Activated CD4-positive, CD25-positive, alpha-beta regulatory T cell treated with anti-CD3 and anti-CD28 coated beads, Interleukin-2, amount 50 U/mL, for 72 hours (primary cell): ENCODE measurements around the gene ENO3.

Experiments used
- DNase-seq: peaks from one replicate; pipeline ENCODE4 v3.0.0; 2021

The ENO3 gene

DNA sequence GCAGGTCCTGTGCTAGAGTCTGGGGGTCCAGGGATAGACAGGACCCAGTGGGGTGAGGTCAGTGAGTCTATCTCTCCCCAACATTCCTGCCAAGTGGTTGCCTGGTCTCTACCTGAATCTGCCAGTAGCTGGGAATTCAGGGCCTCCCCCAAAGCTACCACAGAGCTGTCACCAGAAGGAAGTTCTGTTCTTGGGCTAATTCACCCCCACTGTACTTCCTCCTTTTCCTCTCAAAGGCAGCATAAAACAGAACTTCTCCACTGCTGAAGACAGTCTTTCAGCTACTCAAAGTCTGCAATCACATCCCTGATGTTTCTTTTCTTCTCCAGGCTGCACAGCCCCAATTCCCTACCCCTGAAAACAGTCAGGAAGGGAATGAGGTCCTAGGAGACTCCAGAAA is 27.8 kb downstream of the ENO3 start:
- DNase-seq, result no peak

DNA sequence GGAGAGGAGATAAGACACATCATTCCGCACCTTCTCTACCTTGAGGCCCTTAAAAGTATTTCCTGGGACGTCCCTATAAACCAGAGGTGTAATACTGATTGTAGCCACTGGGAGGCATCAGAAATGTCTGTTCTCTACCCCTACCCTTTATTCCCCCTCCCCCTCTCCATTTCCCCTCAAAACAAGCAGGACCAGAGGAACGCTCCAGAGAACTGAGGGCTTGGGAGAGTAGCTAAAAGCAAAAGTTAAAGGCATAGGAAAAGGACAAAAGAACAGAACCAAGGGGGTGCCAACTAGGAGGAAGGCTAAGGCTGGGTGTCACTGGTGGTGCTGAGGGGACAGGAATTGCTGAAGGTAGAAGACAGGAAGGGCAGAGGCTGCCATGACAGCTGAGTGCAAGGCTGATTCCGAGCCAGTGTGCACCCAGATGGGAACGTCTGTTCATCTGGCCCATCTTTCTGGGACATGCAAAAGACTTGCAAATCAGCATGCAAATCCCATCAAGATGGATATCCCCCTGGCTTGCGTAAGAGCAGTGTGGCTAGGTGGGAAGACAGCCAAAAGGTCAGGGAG is 29.8 kb downstream of the ENO3 start:
- DNase-seq, result no peak

DNA sequence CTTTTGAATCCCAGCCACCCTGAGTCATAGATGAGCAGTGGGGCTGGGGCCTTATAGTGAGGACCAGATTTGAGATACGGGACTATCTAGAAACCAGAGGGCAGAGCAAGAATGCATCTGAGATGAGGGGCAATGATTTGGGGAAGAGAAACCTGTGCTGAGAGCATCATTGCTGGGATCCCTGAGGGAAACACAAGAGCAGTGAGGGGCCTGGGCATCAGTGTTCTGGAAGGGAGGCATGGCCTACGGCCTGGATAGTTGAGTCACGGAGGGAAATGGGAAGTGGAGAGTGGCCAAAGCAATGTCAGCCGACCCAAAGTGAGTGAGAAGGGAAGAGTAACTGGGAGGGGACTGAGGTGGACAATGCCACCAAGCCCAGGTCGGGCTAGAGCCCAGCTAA is 31.4 kb downstream of the ENO3 start:
- no peak for DNase-seq

DNA sequence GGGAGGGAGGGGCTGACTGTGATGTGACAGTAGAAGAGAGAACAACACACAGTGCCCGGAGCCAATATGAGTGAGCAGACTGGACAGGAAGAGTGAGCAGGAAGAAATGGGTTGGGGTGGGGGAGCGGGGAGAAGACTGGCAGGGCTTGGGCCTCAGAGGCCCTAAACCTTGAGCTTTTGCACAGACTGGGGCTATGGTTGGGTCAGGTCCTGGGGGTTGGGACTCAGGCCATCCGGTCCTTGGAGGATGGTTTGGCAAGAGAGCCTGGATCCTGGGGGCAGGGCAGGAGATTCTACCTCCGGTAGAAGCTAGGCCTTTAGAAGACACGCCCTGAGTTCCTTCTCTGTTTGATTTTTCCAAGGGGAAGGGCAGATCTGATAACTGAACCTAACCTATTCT is 35.5 kb downstream of the ENO3 start:
- DNase-seq, result no peak

DNA sequence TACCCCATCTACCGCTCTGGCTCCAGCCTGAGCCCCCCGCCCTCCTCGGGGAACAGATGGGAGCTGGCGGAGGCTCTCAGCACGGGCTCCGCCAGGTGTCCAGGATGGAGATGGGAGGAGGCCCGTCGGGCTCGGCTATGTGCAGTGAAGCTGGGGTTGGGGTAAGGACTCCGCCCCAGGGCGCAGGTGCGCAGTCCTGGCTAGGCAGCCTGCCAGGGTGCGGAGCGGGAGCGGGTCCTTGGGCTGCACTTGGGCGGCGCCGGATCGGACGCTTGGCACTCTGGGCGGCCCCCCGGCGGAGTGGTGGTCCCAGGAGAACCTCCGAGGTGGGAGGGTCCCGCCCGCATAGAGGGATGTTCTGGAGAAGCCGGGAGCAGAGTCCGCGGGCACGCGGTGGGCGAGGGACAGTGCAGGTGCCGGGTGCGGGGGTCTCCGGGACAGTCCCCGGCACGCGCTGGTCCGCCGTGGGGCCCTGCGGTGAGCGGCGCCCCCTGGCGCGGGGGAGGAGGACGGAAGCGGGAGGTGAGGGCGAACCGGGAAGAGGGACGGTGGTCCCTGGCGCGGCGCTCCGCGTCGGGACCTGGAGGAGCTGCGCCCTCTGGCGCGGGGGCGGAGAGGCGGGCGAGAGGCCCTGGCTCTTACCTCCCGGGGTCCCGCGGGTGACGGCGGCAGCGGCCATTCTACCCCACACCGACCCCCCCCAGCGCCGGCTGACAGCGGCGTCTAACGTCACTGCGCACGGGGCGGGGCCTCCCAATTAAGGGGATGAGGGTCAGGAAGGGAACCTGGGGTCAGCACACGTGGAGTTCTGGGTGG is 36.2 kb downstream of the ENO3 start, which contains the start of gene CAMTA2:
TSS of gene CAMTA2 (minus strand) at position 725 of the 816 bp plus-strand sequence. CDS start 1,453 bp downstream, outside the sequence.
- peak; percentile 86 for DNase-seq

DNA sequence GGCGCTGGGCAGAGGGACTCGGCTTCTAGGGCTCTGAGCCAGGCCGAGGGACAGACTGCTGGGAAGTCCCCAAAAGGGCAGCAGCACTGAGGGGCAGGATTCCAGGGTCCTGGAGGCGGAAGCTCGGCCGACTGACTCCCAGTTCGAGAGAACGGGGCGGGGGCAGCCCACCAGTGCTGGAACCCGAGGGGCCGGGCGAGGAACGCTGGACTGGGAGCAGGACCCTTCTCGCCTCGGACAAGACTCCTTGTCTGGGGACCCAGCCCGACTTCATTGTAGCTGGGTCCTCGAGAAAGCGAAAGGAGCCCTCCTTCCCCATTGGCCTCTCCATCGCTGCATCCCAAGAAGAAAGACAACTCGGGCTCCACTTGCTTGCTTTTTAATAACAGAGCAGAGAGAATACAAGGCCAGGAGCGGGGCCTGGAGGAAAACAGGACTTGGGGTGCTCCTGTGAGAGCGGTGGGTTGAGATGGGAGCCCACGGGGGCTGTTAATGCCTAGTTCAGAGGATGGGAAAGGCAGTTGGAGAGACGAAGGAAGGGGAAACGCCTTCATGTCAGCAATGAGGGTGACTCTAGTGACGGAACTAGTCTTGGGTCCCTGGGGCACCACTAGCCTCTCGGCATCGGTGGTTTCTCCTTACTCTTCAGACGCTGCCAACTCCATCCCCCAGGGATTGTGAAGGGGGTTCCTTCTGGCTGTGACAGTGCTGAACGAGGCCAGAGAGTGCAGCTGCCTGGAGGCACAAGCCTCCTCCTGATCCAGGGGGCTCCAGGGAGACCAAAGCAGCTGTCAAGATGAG is 37.0 kb downstream of the ENO3 start:
- DNase-seq, result no peak

DNA sequence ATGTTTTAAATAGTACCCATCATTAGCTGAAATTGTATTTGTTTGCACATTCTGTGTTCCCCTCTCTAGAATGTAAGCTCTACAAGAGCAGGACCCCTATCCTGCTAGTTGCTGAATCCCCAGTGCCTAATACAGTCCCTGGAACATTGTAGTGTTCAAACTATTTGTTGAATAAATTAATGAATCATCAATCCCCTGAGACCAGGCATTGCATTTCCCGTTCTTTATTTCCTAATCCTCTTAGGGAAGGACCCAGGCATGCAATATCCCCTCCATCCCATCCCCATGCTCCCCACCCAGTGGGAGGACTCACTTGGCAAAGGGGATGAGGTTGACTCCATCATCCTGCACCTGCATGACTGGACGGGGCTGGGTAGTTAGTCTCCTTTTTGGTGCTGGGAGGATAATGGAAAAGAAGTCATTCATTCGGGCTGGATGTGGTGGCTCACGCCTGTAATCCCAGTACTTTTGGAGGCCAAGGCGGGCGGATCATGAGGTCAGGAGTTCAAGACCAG is 43.2 kb downstream of the ENO3 start:
- DNase-seq, result no peak

DNA sequence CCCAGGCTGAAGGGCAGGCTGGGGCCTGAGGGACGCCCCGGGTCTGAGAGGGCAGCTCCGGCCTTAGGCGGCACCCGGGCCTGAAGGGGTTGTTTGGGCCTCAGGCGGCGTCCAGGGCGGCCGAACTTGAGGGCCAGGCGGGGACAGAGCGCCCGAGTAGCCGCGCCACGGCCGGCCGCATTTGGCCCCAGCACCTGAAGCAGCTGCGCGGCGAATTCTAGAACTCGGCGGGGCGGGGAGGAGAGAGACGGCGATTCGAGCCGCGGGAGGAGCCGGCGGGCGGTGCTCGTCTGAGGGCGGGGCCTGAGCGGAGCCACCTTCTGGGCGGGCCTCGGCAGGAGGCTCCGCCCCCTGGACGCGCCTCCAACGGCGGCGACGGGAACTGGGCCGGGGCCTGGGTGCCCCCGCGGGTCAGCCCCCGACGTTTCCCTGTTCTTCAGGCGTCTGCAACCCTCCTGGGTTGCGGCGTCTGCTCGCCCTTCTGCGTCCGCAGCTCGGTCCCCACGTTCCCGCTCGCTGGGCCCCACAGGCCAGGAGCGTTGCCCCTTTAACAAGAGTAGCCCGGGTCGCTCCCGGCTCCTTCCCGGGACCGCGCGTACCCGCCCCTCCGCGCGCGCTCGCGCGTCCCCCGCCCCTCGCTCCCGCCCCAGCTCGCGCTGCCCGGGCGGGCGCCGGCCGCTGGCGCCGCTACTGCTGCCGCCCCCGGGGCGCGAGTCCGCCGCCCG is 46.5 kb downstream of the ENO3 start, which contains the start of the genes INCA1 and KIF1C:
TSS of gene INCA1 (minus strand) at position 221 of the 725 bp plus-strand sequence. CDS start 3,085 bp downstream, outside the sequence.
TSS of gene KIF1C (plus strand) at position 649 of the 725 bp plus-strand sequence. CDS start 2,297 bp downstream, outside the sequence.
- peak; percentile 93 for DNase-seq

DNA sequence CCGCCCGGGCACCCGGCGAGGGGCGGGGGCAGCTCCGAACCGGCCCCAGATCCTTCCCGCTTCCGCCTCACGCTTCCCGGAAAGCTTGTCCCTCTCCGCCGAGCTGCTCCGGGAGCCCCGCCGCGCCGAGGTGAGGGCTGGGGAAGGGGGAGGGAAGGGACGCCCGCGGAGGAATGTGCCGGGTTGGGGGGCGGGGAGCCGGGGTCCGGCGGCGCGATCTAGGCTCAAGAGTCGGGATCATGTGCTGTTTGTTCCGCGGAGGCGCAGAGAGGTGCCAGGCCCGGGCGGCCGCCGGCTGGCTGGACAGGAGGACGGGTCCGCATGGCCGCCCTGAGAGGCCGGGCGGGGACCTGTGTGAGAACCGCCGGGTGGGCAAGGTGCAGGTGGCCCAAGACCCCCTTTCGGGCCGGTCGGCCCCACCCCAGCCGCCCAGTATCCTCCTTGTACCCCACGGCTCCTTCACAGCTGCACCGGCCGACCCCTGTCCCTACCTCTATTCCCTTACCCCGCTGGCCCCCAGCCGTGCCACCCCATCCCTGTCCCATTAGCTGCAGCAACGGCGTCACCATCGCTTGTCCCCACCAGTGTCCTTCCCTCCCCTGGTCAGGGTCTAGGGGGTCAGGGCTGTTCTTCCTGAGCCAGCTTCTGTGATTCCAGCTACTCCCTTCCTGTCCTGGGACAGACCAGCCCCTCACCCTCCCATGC is 47.3 kb downstream of the ENO3 start:
- DNase-seq, result peak; percentile 37

DNA sequence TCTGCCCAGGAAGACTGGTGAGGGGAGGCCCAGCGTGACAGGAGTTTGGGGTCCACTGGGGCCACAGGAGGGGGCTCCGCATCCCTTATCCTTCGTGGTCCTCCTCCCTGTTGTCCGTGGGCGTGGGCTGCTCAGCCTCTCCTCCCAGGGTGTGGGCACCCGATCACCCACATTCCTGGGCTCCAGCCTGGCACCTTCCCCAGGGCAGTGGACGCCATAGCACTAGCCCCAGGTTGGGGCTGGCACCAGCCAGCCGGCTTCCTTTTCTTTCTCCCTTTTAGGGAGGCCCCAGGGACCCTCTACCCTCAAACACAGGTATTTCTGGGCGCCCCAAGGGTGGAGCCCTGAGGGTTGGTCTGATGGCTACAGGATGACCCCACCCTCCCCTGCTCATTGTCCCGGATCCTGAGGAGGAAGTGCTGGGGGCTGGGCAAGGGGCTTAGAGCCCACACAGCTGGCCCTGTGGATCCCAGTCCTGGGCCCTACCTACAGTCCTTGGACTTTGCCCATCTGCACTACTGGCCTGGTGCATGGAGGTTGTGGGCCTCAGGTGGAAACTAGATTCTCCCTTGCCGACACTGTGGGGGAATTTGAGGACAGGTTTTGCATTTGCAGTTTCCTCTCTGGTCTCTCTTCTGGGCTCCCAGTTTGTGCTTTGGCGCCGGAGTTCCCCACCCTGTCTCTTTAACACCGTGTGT is 48.0 kb downstream of the ENO3 start:
- no peak for DNase-seq

DNA sequence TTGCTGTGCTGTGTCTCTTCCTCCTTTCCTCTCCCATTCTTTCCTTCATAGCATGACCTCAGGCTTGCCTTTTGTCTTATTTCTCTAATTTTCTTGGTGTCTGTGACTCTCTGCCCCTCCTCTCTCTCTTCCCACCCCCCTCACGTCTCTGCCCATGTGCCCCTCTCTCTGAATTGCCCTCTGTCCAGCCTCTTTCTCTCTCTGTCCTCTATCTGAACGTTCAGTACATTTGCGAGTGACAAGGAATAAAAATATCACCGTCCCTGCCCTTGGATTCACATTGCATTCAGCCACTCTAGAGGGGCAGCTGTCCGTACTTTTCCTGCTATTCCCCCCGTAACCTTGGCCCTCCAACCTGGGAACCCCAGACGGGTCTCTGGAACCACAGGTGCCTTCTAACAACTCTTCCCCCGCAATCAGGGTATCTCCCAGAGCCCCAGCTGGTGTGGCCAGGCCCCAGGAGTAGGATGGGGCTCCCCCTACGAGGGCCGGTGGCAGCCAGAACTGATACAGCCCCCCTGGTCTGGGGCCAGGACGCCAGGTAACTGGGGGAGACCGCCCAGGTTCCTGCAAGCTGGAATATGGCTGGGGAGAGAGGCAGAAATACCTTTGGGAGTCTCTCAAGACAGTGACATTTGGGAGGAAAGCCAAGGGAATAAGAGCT is 48.6 kb downstream of the ENO3 start:
- no peak for DNase-seq

DNA sequence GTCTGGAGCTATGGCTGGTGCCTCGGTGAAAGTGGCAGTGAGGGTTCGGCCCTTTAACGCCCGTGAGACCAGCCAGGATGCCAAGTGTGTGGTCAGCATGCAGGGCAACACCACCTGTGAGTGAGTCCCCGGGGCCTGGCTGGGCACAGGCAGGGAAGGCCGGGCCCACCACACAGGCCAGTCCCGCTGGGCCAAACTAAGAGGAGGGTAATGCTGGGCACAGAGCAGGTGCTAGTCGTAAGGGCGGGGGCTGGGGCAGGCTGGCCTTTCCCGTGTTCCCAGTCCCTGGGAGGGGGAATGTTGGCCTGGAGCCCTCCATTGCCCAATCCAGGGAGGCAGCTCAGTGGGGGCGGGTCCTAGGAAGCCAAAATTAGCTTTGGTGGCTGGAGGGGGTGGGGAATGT is 49.3 kb downstream of the ENO3 start:
- no peak for DNase-seq

DNA sequence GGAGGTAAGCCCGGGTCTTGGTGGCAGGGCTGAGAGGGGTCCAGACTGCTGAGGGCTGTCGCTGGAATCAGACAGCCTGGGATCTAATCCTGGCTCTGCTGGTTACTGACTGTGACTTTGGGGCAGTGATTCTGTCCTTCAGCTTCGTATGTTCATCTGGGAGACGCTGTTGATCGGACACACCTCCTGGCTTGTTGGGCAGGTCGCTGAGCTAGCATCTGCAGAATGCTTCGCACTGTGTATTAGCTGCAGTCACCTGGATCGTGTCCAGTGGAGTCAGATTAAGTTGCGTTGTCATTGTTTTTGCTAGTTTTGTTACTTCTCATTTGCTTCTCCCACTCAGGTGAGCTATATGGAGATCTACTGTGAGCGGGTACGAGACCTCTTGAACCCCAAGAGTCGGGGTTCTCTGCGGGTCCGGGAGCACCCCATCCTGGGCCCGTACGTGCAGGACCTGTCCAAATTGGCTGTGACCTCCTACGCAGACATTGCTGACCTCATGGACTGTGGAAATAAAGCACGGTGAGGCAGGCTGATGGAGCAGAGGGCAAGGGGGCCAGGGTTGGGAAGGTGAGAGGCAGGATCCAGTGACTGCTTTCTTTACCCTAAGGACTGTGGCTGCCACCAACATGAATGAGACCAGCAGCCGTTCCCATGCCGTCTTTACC is 51.3 kb downstream of the ENO3 start:
- DNase-seq, result no peak

DNA sequence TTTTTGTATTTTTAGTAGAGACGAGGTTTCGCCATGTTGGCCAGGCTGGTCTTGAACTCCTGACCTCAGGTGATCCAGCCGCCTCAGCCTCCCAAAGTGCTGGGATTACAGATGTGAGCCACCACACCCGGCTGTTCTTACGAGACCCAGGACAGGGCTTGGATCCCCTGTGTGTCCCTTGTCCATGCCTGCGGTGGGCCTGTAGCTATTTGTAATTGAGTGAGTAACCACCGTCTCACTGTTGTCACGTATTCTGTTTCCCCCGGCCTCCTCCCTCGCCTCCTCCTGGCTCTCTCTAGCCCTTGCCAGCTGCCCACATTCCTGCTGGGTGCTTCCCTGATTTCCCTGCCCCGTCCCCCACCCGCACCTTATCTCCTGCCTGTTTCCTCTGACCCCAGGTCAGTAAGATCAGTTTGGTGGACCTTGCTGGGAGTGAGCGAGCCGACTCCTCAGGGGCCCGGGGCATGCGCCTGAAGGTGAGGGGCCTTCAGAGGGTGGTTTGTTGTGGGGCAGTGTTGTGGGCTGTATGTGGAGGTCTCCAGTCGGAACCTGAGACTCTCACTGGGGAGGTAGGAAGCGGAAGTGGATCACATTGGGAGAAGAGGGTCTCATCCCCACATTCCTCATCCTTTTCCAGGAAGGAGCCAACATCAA is 52.4 kb downstream of the ENO3 start:
- DNase-seq, result no peak
